GM12878 (cell line): Measurements from ENCODE around the gene C6orf89. TPM values are rescaled to one million over a fixed set of nuclear protein-coding genes. Genes with fewer than 3 reads are reported as not detected.

ENCODE experiments used
- ATAC-seq: fragments of 200-7000 bp; cut with Tn5 transposase; 3 replicates; pipeline ENCODE4 v1.9.1; 2020; ENCODE audit warnings: mild to moderate bottlenecking, moderate library complexity
- BruUV-seq: library from RNA; stranded (reverse); fragments of 400-500 nt; replicated peaks from 2 replicates; lab custom pipeline; 2021; lab: Mats Ljungman, UMichigan
- CTCF ChIA-PET: fragments of 300-600 bp; sonication (Branson Sonifier 250); formaldehyde crosslinking; extraction: SDS; loops from one replicate; lab custom pipeline; 2021; ENCODE audit warnings: inconsistent platforms; lab: Yijun Ruan, JAX
- POLR2A ChIA-PET: fragments of 350-600 bp; formaldehyde crosslinking; extraction: SDS; loops from one replicate; lab custom pipeline; 2021; ENCODE audit warnings: inconsistent platforms; lab: Charles Lee
- RAD21 ChIA-PET: fragments of 300-600 bp; sonication (Branson Sonifier 250); formaldehyde crosslinking; loops from one replicate; lab custom pipeline; 2023; ENCODE audit warnings: antibody characterized with exemption; ENCODE audit not compliant: unreplicated experiment; lab: Charles Lee
- SMC1A ChIA-PET: fragments of 300-600 bp; sonication (Branson Sonifier 250); formaldehyde crosslinking; loops from one replicate; lab custom pipeline; 2023; ENCODE audit not compliant: unreplicated experiment, uncharacterized antibody; lab: Charles Lee
- DNase-seq: peaks from one replicate; pipeline ENCODE4 v3.0.0-alpha.2; 2011; ENCODE audit warnings: low read depth, low spot score
- FAIRE-seq: peaks from 3 replicates; lab custom pipeline; 2011; peaks lifted over from hg19 to GRCh38; lab: Jason Lieb, UNC
- H2AFZ ChIP-seq: 2 replicates; pipeline ENCODE4 v1.6.0; 2011; ENCODE audit warnings: low read depth, low read length, control low read depth; ENCODE audit not compliant: control insufficient read depth
- H3K27ac ChIP-seq: 2 replicates; pipeline ENCODE4 v1.5.1; 2011; ENCODE audit warnings: control low read depth; ENCODE audit not compliant: control insufficient read depth, insufficient read depth
- H3K27me3 ChIP-seq, 2 experiments: replicated peaks in 1 of 2; 2 replicates each; pipeline versions ENCODE4 v1.6.0 to v1.6.1; 2011; ENCODE audit warnings: low read length in 1 of 2; ENCODE audit not compliant: control insufficient read depth in 2 of 2, insufficient read depth in 2 of 2
- H3K36me3 ChIP-seq, 2 experiments: 2 replicates each; pipeline ENCODE4 v1.5.1; 2011; ENCODE audit warnings: low read length in 1 of 2; ENCODE audit not compliant: control insufficient read depth in 2 of 2, insufficient read depth in 2 of 2
- H3K4me1 ChIP-seq: 2 replicates; pipeline ENCODE4 v1.6.1; 2011; ENCODE audit warnings: mild to moderate bottlenecking, low read length, moderate library complexity, mixed read lengths; ENCODE audit not compliant: control insufficient read depth, insufficient read depth
- H3K4me2 ChIP-seq: 2 replicates; pipeline ENCODE4 v1.6.0; 2011; ENCODE audit warnings: control low read depth; ENCODE audit not compliant: control insufficient read depth, insufficient read depth
- H3K4me3 ChIP-seq: fragments of 200-600 bp; sonication (generic); 2 replicates; pipeline ENCODE4 v1.5.1; 2016
- H3K79me2 ChIP-seq: 2 replicates; pipeline ENCODE4 v1.6.0; 2011; ENCODE audit warnings: low read length; ENCODE audit not compliant: control insufficient read depth, insufficient read depth
- H3K9ac ChIP-seq: 2 replicates; pipeline ENCODE4 v1.8.0; 2011; ENCODE audit warnings: low read length, control low read depth, mixed read lengths; ENCODE audit not compliant: control insufficient read depth, insufficient read depth
- H3K9me3 ChIP-seq: replicated peaks from 3 replicates; pipeline ENCODE4 v1.5.1; 2011; ENCODE audit warnings: mild to moderate bottlenecking, low read length; ENCODE audit not compliant: control insufficient read depth, insufficient read depth
- H4K20me1 ChIP-seq: 2 replicates; pipeline ENCODE4 v1.6.0; 2011; ENCODE audit not compliant: control insufficient read depth, insufficient read depth
- CEBPZ ChIP-seq: fragments of 150-350 bp; IDR thresholded peaks from 2 replicates; pipeline ENCODE4 v1.6.1; 2016; ENCODE audit warnings: low read depth, low read length
- ETV6 ChIP-seq, 2 experiments: fragments of 450-650 bp in 1 of 2; IDR thresholded peaks in 1 of 2; conservative IDR thresholded peaks in 1 of 2; 2 replicates each; pipeline ENCODE4 v1.6.1; 2014; ENCODE audit warnings: antibody characterized with exemption in 1 of 2, borderline replicate concordance in 1 of 2, low read depth in 1 of 2, mild to moderate bottlenecking in 1 of 2, moderate library complexity in 1 of 2
- KDM1A ChIP-seq: fragments of 200-600 bp; sonication (generic); IDR thresholded peaks from 2 replicates; pipeline ENCODE4 v1.6.1; 2016; ENCODE audit warnings: borderline replicate concordance
- NFXL1 ChIP-seq: fragments of 450-650 bp; IDR thresholded peaks from 2 replicates; pipeline ENCODE4 v1.6.1; 2017; ENCODE audit warnings: antibody characterized with exemption, mild to moderate bottlenecking, borderline replicate concordance
- PAX8 ChIP-seq: fragments of 450-650 bp; IDR thresholded peaks from 2 replicates; pipeline ENCODE4 v1.6.1; 2017; ENCODE audit warnings: mild to moderate bottlenecking, moderate library complexity
- SMAD5 ChIP-seq: IDR thresholded peaks from 2 replicates; pipeline ENCODE4 v1.6.1; 2016; ENCODE audit warnings: antibody characterized with exemption, low read depth
- SUZ12 ChIP-seq: fragments of 200-600 bp; sonication (generic); IDR thresholded peaks from one replicate; pipeline ENCODE4 v1.6.1; 2018; ENCODE audit warnings: antibody characterized with exemption, mild to moderate bottlenecking; ENCODE audit not compliant: unreplicated experiment
- TCF12 ChIP-seq: IDR thresholded peaks from 2 replicates; pipeline ENCODE4 v1.6.1; 2011; ENCODE audit warnings: low read depth, mild to moderate bottlenecking, low read length
- WGBS: methylation state at CpG from one replicate; pipeline ENCODE4 v1.1.6; 2016; ENCODE audit warnings: low lambda C conversion rate; ENCODE audit not compliant: insufficient replicate concordance, insufficient coverage; ENCODE audit errors: missing lambda C conversion rate; 5-methylcytosine and 5-hydroxymethylcytosine counted together
- in situ Hi-C: fragments of 300-500 bp; cut with MboI; formaldehyde crosslinking; loops from 9 replicates; pipeline ENCODE4 v1.14.3; 2018; ENCODE audit warnings: mixed read lengths
- intact Hi-C: fragments of 100-400 bp; cut with micrococcal nuclease; formaldehyde crosslinking; loops from one replicate; pipeline ENCODE4 v1.14.2; 2022; ENCODE audit not compliant: unreplicated experiment
- polyA plus RNA-seq, 11 experiments: library from polyadenylated mRNA; depleted of rRNA in 4 of 11; unstranded in 6 of 11; stranded (reverse) in 5 of 11; fragments of >200 nt; fragmentation: Nextera tagmentation in 4 of 11; fragmentation: Illumina TruSeq in 1 of 11; extraction: Ambion mirVana in 4 of 11; extraction: Trizol in 1 of 11; gene quantifications; 1 replicate in 1 of 11; 2 replicates in 10 of 11; pipeline versions ENCODE4 v1.2.1 to v1.2.3, GENCODE V29; 2011 to 2016; ENCODE audit warnings: inconsistent platforms in 2 of 11, missing spikeins in 2 of 11, low read depth in 1 of 11
- total RNA-seq, 4 experiments: library from RNA; depleted of rRNA in 3 of 4; stranded (reverse); fragments of >200 nt in 3 of 4; fragmentation: Illumina TruSeq in 1 of 4; extraction: Trizol in 1 of 4; gene quantifications; 2 replicates each; pipeline versions ENCODE4 v1.2.1 to v1.2.3, GENCODE V29; 2013 to 2021
- TF ChIP-seq, protein P1 (sequence below): fragments of 450-650 bp; IDR thresholded peaks from 2 replicates; pipeline ENCODE4 v1.6.1; 2018; ENCODE audit warnings: mild to moderate bottlenecking, low read depth, moderate library complexity; ENCODE audit not compliant: partially characterized antibody
- TF ChIP-seq, protein P2 (sequence below): fragments of 450-650 bp; IDR thresholded peaks from 2 replicates; pipeline ENCODE4 v1.6.1; 2016; ENCODE audit warnings: mild to moderate bottlenecking, moderate library complexity, borderline replicate concordance
- TF ChIP-seq, protein P3 (sequence below): IDR thresholded peaks from 2 replicates; pipeline ENCODE4 v1.6.1; 2011; ENCODE audit warnings: low read depth, mild to moderate bottlenecking, low read length, moderate library complexity, borderline replicate concordance; ENCODE audit errors: extremely low read depth

Gene C6orf89
- total and polyA plus RNA-seq, 10 of the 15 experiments (the other 5 are each of a cell fraction or from before 2014, with no cell fraction given) = 10.8 to 42.7 (median 28.6) TPM

DNA sequence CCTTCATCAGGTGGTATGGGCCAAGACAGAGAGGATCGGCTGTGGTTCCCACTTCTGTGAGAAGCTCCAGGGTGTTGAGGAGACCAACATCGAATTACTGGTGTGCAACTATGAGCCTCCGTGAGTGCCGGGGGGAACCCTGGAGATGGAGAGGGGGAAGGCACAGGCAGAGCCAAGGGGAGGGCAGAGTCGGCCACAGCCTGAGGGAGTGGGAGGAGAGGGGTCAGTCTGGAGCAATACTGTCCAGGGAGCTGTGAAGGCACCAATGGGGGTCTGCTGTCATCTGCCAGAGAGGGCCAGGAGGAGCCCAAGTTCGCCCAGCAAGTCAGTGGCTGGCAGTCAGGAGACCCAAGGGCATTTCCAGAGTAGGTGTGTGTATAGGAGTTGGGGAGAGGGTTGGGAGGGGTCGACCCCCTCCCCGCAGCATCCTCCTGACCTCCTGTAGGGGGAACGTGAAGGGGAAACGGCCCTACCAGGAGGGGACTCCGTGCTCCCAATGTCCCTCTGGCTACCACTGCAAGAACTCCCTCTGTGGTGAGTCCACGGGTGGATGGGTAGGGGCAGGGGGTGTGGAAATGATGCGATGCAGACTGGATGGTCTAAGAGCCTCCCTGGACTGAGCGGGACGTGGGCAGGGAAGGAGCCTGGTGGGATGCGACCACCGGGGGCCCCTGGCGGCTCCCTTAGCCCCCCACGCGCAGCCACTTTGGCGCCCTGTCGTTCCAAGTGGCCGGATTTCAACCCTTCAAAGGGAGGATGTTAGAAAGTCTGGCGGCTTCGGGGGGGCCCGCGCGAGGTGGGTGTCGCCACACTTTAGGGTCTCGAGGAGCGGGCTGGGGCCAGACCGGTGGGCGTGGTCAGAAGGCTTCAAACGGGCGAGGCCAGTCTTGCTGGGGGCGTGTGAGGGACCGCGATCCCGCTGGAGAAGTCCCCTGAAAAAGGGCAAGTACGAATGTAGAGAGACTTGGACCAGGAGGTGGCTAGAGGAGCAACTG, 76.0 kb downstream of the C6orf89 start:
- DNase-seq (no peak), FAIRE-seq (no peak), ATAC-seq (no peak)
- H3K9ac ChIP-seq = no peak overlapping the region
- POLR2A ChIA-PET = no interaction called here
- no peak overlapping the region for H3K27ac ChIP-seq
- H3K27me3 ChIP-seq = no peaks in the 10 kb centered on the region
- H2AFZ ChIP-seq = no peak overlapping the region
- peaks cover 0 to 1% of the 10 kb centered on the region in 2 experiments; a peak in 2 of 4 replicates for H3K36me3 ChIP-seq
- intact Hi-C loops = no loop called here
- H3K9me3 ChIP-seq = no peaks in the 10 kb centered on the region
- H3K4me1 ChIP-seq = peaks cover 14% of the 10 kb centered on the region
- in situ Hi-C loops = no loop called here
- SMC1A ChIA-PET = no interaction called here
- H3K4me3 ChIP-seq = no peak overlapping the region
- CTCF ChIA-PET = no interaction called here
- RAD21 ChIA-PET = no interaction called here
- TF ChIP-seq PAX8 = no peak
- TF ChIP-seq ETV6 (conservative IDR thresholded peaks at IDR 0.05 in 1 of 2, IDR thresholded peaks at IDR 0.05 in 1 of 2; ENCODE audit: borderline replicate concordance in 1 of 2, low read depth in 1 of 2) = no peak
- TF ChIP-seq, protein P1, sequence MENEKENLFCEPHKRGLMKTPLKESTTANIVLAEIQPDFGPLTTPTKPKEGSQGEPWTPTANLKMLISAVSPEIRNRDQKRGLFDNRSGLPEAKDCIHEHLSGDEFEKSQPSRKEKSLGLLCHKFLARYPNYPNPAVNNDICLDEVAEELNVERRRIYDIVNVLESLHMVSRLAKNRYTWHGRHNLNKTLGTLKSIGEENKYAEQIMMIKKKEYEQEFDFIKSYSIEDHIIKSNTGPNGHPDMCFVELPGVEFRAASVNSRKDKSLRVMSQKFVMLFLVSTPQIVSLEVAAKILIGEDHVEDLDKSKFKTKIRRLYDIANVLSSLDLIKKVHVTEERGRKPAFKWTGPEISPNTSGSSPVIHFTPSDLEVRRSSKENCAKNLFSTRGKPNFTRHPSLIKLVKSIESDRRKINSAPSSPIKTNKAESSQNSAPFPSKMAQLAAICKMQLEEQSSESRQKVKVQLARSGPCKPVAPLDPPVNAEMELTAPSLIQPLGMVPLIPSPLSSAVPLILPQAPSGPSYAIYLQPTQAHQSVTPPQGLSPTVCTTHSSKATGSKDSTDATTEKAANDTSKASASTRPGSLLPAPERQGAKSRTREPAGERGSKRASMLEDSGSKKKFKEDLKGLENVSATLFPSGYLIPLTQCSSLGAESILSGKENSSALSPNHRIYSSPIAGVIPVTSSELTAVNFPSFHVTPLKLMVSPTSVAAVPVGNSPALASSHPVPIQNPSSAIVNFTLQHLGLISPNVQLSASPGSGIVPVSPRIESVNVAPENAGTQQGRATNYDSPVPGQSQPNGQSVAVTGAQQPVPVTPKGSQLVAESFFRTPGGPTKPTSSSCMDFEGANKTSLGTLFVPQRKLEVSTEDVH = no peak
- no peak for TF ChIP-seq SUZ12
- TF ChIP-seq SMAD5 = no peak
- no peak for TF ChIP-seq CEBPZ
- no peak for TF ChIP-seq KDM1A
- no peak for TF ChIP-seq NFXL1
- TF ChIP-seq, protein P2, sequence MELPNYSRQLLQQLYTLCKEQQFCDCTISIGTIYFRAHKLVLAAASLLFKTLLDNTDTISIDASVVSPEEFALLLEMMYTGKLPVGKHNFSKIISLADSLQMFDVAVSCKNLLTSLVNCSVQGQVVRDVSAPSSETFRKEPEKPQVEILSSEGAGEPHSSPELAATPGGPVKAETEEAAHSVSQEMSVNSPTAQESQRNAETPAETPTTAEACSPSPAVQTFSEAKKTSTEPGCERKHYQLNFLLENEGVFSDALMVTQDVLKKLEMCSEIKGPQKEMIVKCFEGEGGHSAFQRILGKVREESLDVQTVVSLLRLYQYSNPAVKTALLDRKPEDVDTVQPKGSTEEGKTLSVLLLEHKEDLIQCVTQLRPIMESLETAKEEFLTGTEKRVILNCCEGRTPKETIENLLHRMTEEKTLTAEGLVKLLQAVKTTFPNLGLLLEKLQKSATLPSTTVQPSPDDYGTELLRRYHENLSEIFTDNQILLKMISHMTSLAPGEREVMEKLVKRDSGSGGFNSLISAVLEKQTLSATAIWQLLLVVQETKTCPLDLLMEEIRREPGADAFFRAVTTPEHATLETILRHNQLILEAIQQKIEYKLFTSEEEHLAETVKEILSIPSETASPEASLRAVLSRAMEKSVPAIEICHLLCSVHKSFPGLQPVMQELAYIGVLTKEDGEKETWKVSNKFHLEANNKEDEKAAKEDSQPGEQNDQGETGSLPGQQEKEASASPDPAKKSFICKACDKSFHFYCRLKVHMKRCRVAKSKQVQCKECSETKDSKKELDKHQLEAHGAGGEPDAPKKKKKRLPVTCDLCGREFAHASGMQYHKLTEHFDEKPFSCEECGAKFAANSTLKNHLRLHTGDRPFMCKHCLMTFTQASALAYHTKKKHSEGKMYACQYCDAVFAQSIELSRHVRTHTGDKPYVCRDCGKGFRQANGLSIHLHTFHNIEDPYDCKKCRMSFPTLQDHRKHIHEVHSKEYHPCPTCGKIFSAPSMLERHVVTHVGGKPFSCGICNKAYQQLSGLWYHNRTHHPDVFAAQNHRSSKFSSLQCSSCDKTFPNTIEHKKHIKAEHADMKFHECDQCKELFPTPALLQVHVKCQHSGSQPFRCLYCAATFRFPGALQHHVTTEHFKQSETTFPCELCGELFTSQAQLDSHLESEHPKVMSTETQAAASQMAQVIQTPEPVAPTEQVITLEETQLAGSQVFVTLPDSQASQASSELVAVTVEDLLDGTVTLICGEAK = no peak
- TF ChIP-seq, protein P3, sequence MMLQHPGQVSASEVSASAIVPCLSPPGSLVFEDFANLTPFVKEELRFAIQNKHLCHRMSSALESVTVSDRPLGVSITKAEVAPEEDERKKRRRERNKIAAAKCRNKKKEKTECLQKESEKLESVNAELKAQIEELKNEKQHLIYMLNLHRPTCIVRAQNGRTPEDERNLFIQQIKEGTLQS = no peak
- no peak for TF ChIP-seq TCF12
- H3K79me2 ChIP-seq = no peaks in the 10 kb centered on the region
- no TSS peak for BruUV-seq
- no peak overlapping the region for H3K4me2 ChIP-seq
- no peaks in the 10 kb centered on the region for H4K20me1 ChIP-seq
- 49% methylated on average over 40 of the region's 40 CpGs for WGBS
